Measurements from ENCODE around the gene DCP1A.

The DCP1A gene

DNA sequence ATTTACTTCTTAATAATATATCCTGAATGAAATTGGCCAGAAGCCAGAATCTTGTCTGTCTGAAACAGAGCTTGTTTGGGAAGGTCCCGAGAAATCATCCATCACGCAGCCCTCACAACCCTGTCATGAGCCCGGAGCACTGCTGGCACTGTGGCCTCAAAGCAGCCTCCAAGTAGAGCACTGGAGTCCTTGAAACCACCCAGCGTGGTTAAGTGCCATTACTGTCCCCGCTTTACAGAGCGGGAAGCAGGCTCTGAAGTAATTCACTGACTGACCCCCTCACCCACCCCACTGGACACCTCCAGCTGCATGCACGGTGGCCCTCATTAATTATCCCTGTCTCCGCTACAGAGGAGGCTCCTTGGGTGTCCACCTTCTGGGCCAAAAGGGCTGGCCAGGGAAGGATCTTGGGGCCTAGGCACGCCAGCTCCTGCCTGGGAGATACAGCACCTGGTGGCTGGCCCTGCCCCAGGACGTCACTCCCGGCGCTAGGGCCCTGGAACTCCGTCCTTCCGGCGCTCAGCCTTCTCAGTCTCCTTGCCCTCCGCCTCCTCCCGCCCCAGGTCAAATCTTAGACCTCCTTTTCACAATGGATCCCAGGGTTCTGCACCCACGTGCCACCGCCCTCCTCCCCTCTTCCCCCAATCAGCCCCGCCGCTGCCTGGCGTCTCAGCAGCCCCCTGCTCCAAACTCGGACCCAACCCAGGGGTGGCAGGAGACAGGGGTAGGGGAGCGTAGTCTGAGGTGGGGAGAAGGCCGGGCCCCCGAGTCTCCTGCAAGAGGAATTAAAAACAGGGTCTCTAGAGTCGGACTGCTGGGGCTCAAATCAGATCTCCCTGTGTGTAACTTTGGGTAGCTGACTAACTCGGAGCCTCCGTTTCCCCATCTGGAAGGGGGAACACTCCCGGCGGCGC lies 92.6 kb downstream of the DCP1A start:
- TF ChIP-seq TAF1 (IDR thresholded peaks at IDR 0.05; ENCODE audit: borderline replicate concordance, insufficient read depth, low read length) (no peak), FOXP2 (optimal IDR thresholded peaks at IDR 0.05; ENCODE audit: borderline replicate concordance, extremely low read depth, extremely low read length, insufficient read depth) (peak; percentile 24)
- TF ChIP-seq, protein P1, sequence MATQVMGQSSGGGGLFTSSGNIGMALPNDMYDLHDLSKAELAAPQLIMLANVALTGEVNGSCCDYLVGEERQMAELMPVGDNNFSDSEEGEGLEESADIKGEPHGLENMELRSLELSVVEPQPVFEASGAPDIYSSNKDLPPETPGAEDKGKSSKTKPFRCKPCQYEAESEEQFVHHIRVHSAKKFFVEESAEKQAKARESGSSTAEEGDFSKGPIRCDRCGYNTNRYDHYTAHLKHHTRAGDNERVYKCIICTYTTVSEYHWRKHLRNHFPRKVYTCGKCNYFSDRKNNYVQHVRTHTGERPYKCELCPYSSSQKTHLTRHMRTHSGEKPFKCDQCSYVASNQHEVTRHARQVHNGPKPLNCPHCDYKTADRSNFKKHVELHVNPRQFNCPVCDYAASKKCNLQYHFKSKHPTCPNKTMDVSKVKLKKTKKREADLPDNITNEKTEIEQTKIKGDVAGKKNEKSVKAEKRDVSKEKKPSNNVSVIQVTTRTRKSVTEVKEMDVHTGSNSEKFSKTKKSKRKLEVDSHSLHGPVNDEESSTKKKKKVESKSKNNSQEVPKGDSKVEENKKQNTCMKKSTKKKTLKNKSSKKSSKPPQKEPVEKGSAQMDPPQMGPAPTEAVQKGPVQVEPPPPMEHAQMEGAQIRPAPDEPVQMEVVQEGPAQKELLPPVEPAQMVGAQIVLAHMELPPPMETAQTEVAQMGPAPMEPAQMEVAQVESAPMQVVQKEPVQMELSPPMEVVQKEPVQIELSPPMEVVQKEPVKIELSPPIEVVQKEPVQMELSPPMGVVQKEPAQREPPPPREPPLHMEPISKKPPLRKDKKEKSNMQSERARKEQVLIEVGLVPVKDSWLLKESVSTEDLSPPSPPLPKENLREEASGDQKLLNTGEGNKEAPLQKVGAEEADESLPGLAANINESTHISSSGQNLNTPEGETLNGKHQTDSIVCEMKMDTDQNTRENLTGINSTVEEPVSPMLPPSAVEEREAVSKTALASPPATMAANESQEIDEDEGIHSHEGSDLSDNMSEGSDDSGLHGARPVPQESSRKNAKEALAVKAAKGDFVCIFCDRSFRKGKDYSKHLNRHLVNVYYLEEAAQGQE (IDR thresholded peaks at IDR 0.05; ENCODE audit: insufficient read depth in 1 of 2, low read depth in 2 of 2, low read length in 2 of 2): no peak

DNA sequence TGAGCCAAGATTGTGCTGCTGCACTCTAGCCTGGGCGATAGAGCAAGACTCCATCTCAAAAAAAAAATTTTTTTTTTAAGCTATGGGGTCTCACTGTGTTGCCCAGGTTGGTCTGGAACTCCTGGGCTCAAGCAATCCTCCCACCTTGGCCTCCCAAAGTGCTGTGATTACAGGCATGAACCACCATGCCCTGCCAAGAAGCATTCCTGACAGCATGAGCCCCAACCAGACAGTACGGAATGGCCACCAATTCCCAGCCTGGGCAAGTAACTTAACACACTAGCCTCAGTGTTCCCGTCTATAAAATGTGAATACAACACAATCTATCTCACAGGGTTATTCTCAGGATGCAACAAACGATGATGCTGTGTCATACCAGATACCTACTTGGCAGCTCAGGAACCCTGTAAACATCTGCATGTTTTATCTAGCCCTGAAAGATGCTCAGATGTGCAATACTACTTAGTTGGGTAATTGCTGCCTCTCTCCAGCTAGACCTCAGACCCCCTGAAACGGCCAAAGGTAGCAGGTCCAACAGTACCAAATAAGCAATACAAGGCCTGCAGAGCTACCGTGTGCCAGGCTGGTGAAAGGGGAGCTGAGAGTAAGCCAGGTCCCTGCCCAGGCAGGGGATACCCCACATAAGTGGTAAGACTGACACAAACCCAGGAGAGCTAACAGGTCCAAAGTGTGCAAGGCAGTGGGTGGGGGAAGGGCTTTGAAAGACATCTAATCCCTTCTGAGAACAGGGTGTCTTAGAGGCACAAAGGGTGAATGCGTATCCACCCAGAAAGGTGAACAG lies 93.4 kb downstream of the DCP1A start:
- TF ChIP-seq TAF1 (IDR thresholded peaks at IDR 0.05; ENCODE audit: borderline replicate concordance, insufficient read depth, low read length) (no peak), SIN3A (IDR thresholded peaks at IDR 0.05; ENCODE audit: borderline replicate concordance, insufficient read depth, low read length) (no peak), POLR2AphosphoS5 (IDR thresholded peaks at IDR 0.05; ENCODE audit: low read depth, low read length) (no peak; the same call in 1 of the 2 replicates), FOXP2 (optimal IDR thresholded peaks at IDR 0.05; ENCODE audit: borderline replicate concordance, extremely low read depth, extremely low read length, insufficient read depth) (no peak)
- TF ChIP-seq, protein P1 (IDR thresholded peaks at IDR 0.05; ENCODE audit: insufficient read depth in 1 of 2, low read depth in 2 of 2, low read length in 2 of 2): no peak

DNA sequence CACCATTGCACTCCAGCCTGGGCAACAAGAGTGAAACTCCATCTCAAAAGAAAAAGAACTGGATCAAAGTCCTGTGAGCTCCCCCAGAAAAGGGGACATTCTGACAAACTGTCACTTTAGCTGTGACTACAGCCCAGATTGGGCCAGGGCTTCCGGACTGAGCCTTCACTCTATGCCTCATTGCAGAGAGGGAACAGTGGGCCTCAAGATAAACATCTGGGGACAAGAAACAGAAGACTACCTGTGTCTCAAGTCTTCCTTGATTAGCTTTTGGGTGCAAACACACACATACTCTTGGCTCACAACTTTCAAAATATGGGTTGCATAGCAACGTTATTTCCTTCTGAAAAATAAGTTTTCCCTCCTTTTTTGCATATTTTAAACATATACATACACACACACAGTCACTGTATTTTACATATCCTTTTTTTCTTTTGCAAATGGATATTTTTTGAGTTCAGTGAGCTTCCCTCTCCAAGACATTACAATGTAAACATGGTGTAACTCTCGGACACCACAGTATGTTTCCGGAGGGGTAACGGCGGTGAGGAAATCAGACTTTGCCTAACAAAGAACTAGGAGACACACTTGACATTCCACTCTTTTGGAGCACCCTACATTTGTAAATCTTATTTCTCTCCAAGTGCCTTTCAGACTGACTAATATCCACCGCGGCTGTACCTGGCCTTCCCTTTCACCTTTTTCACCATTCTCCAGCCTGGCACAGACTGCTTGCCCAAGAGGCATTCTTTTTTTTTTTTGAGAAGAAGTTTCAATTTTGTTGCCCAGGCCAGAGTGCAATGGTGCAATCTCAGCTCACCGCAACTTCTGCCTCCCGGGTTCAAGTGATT lies 95.0 kb downstream of the DCP1A start:
- TF ChIP-seq, protein P1 (IDR thresholded peaks at IDR 0.05; ENCODE audit: insufficient read depth in 1 of 2, low read depth in 2 of 2, low read length in 2 of 2): no peak
- no peak for TF ChIP-seq FOXP2 (optimal IDR thresholded peaks at IDR 0.05; ENCODE audit: borderline replicate concordance, extremely low read depth, extremely low read length, insufficient read depth)
- TF ChIP-seq SIN3A (IDR thresholded peaks at IDR 0.05; ENCODE audit: borderline replicate concordance, insufficient read depth, low read length): no peak
- TF ChIP-seq TAF1 (IDR thresholded peaks at IDR 0.05; ENCODE audit: borderline replicate concordance, insufficient read depth, low read length): no peak
- TF ChIP-seq POLR2AphosphoS5 (IDR thresholded peaks at IDR 0.05; ENCODE audit: low read depth, low read length): no peak

DNA sequence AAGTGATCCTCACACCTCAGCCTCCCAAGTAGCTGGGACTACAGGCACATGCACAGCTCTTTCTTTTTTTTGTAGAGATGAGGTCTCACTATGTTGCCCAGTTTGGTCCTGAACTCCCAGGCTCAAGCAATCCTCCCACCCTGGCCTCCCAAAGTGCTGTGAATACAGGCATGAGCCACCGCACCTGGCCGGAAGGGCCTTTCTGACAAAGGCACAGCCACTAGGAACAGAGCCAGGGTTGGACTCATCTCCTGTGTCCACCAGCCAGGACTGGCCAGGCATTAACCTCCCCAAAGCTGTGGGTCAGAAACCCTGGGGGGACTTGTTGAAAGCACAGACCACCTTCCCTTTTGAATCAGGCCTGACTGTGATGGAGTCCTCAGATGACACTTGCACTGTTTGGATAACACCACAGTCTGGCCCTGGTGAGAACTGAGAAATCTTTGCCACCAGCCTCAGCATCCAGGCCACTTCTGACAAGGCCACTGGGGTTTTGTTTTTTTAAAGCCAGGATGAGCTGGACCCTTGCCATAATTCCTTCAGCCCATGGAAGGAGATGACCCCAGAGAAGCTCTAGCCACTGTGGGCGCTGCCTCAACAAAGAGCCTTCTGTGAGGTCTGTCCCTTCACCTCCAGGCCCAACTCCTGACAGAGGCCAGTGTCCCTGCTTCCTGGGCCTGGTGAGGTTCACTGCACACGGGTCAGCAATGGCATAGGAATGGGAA lies 96.3 kb downstream of the DCP1A start:
- no peak for TF ChIP-seq POLR2AphosphoS5 (IDR thresholded peaks at IDR 0.05; ENCODE audit: low read depth, low read length)
- TF ChIP-seq FOXP2 (optimal IDR thresholded peaks at IDR 0.05; ENCODE audit: borderline replicate concordance, extremely low read depth, extremely low read length, insufficient read depth): no peak
- TF ChIP-seq SIN3A (IDR thresholded peaks at IDR 0.05; ENCODE audit: borderline replicate concordance, insufficient read depth, low read length): no peak
- TF ChIP-seq, protein P1 (IDR thresholded peaks at IDR 0.05; ENCODE audit: insufficient read depth in 1 of 2, low read depth in 2 of 2, low read length in 2 of 2): no peak
- no peak for TF ChIP-seq TAF1 (IDR thresholded peaks at IDR 0.05; ENCODE audit: borderline replicate concordance, insufficient read depth, low read length)

Measured in PFSK-1 (cell line).